Measurements from ENCODE around the gene RAB21. TPM values are rescaled to one million over a fixed set of nuclear protein-coding genes. Genes with fewer than 3 reads are reported as not detected.
"Not testable (repeated sequence)": the region's sequence is repeated elsewhere in the genome, so short reads cannot be mapped to it uniquely, and the experiment has no call there.

The RAB21 gene
- total RNA-seq, 3 donors from 2014 or later = 90.5 to 97.5 (median 92.4) TPM

DNA sequence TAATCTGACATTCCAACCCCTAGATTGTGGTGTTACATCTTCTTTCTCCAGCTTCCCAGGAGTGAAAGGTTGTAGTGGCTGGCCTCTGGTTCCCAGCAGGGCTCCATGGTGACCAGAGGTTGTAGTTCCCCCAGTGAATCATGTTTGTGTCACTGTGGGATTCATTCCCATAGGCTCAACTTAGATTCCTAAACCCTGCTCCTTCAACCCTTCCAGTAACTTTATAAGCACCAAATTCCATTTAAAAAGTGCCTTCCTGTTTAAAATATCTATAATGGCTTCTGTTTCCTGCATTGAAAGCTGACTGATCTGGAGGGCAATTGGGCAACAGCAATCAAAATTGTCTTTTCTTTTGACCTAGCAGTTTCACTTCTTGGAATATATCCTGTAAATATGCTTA is 44.4 kb downstream of the RAB21 start:
- ATAC-seq (no peak), DNase-seq (no peak)
- H3K27me3 Mint-ChIP-seq (ENCODE audit: low read depth) = no peaks in the 10 kb centered on the region
- H3K4me3 Mint-ChIP-seq = no peak overlapping the region
- H3K36me3 Mint-ChIP-seq (ENCODE audit: insufficient read depth) = no peaks in the 10 kb centered on the region
- H3K4me1 Mint-ChIP-seq (ENCODE audit: low read depth) = no peaks in the 10 kb centered on the region
- H3K9me3 Mint-ChIP-seq = no peaks in the 10 kb centered on the region

DNA sequence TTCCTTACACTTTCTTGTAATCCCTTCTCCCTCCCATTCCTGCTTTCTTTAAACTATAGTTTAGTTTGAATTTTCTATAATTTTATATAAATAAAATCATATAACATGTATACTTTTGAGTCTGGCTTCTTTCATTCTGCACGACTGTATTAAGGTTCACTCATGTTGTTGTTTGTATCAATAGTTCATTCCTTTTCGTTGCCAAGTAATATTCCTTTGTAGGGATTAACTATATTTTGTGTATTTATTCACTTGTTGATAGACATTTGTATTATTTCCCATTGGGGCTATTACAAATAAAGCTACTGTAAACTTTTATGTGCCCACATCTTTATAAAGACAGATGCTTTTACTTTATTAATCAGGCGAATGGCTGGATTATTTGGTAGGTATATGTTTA is 45.5 kb downstream of the RAB21 start:
- Mint-ChIP-seq H3K36me3 (ENCODE audit: insufficient read depth) (no peaks in the 10 kb centered on the region), H3K4me3 (no peak overlapping the region), H3K27me3 (ENCODE audit: low read depth) (peaks cover 3% of the 10 kb centered on the region), H3K9me3 (no peaks in the 10 kb centered on the region), H3K4me1 (ENCODE audit: low read depth) (no peaks in the 10 kb centered on the region)
- DNase-seq (no peak), ATAC-seq (no peak)

GRCh38 chr12:71804505-71804904 is 49.8 kb downstream of the RAB21 start:
- DNase-seq (no peak), ATAC-seq (no peak)
- H3K9me3 Mint-ChIP-seq = no peaks in the 10 kb centered on the region
- no peak overlapping the region for H3K4me3 Mint-ChIP-seq
- peaks cover 13% of the 10 kb centered on the region for H3K27me3 Mint-ChIP-seq (ENCODE audit: low read depth)
- no peaks in the 10 kb centered on the region for H3K4me1 Mint-ChIP-seq (ENCODE audit: low read depth)
- H3K36me3 Mint-ChIP-seq (ENCODE audit: insufficient read depth) = no peaks in the 10 kb centered on the region

DNA sequence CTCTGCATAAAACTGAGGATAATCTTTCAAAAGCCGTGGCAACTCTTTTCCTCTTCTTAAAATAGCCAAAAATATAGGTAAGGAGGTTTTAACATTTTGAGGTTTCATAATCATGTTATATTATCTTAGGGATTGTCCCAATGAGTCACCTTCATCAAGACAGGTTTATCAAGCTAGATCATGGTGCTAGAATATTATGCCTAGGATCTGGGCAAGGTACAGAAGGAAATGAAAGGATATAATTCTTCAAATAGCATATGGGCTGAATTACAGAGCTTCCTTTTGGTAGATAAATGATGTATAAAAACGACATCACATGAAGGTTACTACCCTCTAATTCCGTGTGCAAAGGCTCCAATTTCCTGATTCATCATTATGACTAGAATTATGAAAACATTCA is 56.3 kb downstream of the RAB21 start:
- Mint-ChIP-seq H3K36me3 (ENCODE audit: insufficient read depth) (no peaks in the 10 kb centered on the region), H3K4me1 (ENCODE audit: low read depth) (no peaks in the 10 kb centered on the region), H3K9me3 (no peaks in the 10 kb centered on the region), H3K27me3 (ENCODE audit: low read depth) (peaks cover 27% of the 10 kb centered on the region), H3K4me3 (no peak overlapping the region)
- DNase-seq (no peak), ATAC-seq (no peak)

- H3K27me3 Mint-ChIP-seq (ENCODE audit: low read depth) = peaks cover 11% of the 10 kb centered on the region
- ATAC-seq; H3K4me1 Mint-ChIP-seq (ENCODE audit: low read depth); H3K4me3 Mint-ChIP-seq; H3K36me3 Mint-ChIP-seq (ENCODE audit: insufficient read depth); H3K9me3 Mint-ChIP-seq; DNase-seq: not testable (repeated sequence)
Observed at GRCh38 chr12:71815242-71815641, 60.6 kb downstream of the RAB21 start.

GRCh38 chr12:71822088-71822487 is 67.4 kb downstream of the RAB21 start:
- not testable (repeated sequence) for ATAC-seq; H3K4me3 Mint-ChIP-seq; H3K9me3 Mint-ChIP-seq; H3K27me3 Mint-ChIP-seq (ENCODE audit: low read depth); DNase-seq; H3K4me1 Mint-ChIP-seq (ENCODE audit: low read depth); H3K36me3 Mint-ChIP-seq (ENCODE audit: insufficient read depth)

DNA sequence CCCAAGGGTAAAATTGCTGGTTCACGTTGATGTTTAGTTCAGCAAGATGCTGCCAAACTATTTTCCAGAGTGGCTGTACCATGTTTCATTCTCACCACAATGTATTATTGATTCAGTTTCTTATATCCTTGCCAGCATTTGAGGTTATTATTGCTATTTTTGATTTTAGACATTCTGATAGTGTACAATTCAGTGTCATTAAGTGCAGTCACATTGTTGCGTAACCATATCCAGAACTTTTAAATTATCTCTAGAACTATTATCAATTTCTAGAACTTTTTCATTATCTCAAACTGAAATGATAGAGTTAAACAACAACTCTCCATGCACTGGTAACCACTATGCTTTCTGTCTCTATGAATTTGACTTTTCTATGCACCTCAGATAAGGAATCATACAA is 74.2 kb downstream of the RAB21 start:
- H3K4me3 Mint-ChIP-seq = no peak overlapping the region
- no peaks in the 10 kb centered on the region for H3K9me3 Mint-ChIP-seq
- DNase-seq (no peak), ATAC-seq (no peak)
- no peaks in the 10 kb centered on the region for H3K36me3 Mint-ChIP-seq (ENCODE audit: insufficient read depth)
- peaks cover 17% of the 10 kb centered on the region for H3K27me3 Mint-ChIP-seq (ENCODE audit: low read depth)
- no peaks in the 10 kb centered on the region for H3K4me1 Mint-ChIP-seq (ENCODE audit: low read depth)

DNA sequence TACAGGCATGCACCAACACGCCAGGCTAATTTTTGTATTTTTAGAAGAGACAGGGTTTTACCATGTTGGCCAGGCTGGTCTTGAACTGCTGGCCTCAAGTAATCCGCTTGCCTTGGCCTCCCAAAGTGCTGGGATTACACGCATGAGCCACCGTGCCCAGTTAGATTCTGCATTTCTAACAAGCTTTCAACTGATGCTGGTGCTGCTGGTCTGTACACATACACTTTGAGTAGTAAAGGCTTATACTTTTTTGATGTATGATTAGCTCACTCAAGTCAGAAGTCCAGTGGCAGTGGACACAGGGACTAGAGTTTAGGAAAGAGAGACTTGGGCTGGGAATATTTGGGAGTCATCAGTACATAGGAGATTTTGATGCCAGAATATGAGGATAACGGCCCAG is 82.7 kb downstream of the RAB21 start:
- no peak for DNase-seq

DNA sequence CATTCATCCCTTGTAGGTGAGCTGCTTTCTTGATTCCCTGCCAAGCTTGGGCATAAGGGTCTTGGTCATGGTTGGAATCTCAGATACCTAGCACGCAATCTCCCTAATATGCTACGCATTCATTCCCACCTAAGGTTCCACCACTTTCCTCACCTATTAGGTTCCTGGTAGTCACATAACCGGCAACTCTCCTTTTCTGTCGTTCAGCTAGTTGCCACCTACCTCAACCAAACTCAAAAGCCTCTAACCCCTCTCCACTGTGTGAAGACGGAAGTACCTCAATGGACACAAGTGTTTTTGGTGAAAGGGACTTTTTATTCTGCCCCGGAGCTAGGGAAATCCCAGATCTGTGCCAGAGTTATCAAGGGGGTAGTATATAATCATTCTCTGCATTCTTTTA is 83.6 kb downstream of the RAB21 start:
- Mint-ChIP-seq H3K27me3 (ENCODE audit: low read depth) (peaks cover 9% of the 10 kb centered on the region), H3K4me3 (peak overlapping the region; percentile 41), H3K9me3 (no peaks in the 10 kb centered on the region), H3K36me3 (ENCODE audit: insufficient read depth) (peaks cover 10% of the 10 kb centered on the region), H3K4me1 (ENCODE audit: low read depth) (peaks cover 46% of the 10 kb centered on the region)
- DNase-seq = no peak
- ATAC-seq = no peak

More for the DNA sequence above, 82.7 kb downstream of the RAB21 start:
- Mint-ChIP-seq H3K9me3 (no peaks in the 10 kb centered on the region), H3K27me3 (ENCODE audit: low read depth) (peaks cover 14% of the 10 kb centered on the region), H3K36me3 (ENCODE audit: insufficient read depth) (peaks cover 9% of the 10 kb centered on the region), H3K4me1 (ENCODE audit: low read depth) (peaks cover 43% of the 10 kb centered on the region), H3K4me3 (no peak overlapping the region)
- ATAC-seq = no peak

GRCh38 chr12:71838676-71839075 is 84.0 kb downstream of the RAB21 start:
- ATAC-seq = no peak

GRCh38 chr12:71840231-71840847 is 85.7 kb downstream of the RAB21 start:
- H3K4me3 Mint-ChIP-seq = peak overlapping the region; percentile 94
- peaks cover 46% of the 10 kb centered on the region for H3K4me1 Mint-ChIP-seq (ENCODE audit: low read depth)
- ATAC-seq = peak; percentile 15 to 24
- H3K36me3 Mint-ChIP-seq (ENCODE audit: insufficient read depth) = peaks cover 10% of the 10 kb centered on the region
- peaks cover under 1% of the 10 kb centered on the region for H3K27me3 Mint-ChIP-seq (ENCODE audit: low read depth)
- H3K9me3 Mint-ChIP-seq = no peaks in the 10 kb centered on the region
- no peak for DNase-seq

More at GRCh38 chr12:71838676-71839075, 84.0 kb downstream of the RAB21 start:
- H3K9me3 Mint-ChIP-seq = no peaks in the 10 kb centered on the region
- peaks cover 46% of the 10 kb centered on the region for H3K4me1 Mint-ChIP-seq (ENCODE audit: low read depth)
- peaks cover 7% of the 10 kb centered on the region for H3K27me3 Mint-ChIP-seq (ENCODE audit: low read depth)
- no peak for DNase-seq
- peak overlapping the region; percentile 94 for H3K4me3 Mint-ChIP-seq
- peaks cover 10% of the 10 kb centered on the region for H3K36me3 Mint-ChIP-seq (ENCODE audit: insufficient read depth)

- ATAC-seq (no peak), DNase-seq (no peak)
- H3K4me3 Mint-ChIP-seq = no peak overlapping the region
- no peaks in the 10 kb centered on the region for H3K27me3 Mint-ChIP-seq (ENCODE audit: low read depth)
- peaks cover 24% of the 10 kb centered on the region for H3K4me1 Mint-ChIP-seq (ENCODE audit: low read depth)
- H3K9me3 Mint-ChIP-seq = no peaks in the 10 kb centered on the region
- peaks cover 28% of the 10 kb centered on the region for H3K36me3 Mint-ChIP-seq (ENCODE audit: insufficient read depth)
Observed at GRCh38 chr12:71846322-71846940, 91.8 kb downstream of the RAB21 start.

- ATAC-seq (no peak), DNase-seq (no peak)
- peaks cover 33% of the 10 kb centered on the region for H3K36me3 Mint-ChIP-seq (ENCODE audit: insufficient read depth)
- peaks cover 6% of the 10 kb centered on the region for H3K9me3 Mint-ChIP-seq
- peaks cover 16% of the 10 kb centered on the region for H3K4me1 Mint-ChIP-seq (ENCODE audit: low read depth)
- no peak overlapping the region for H3K4me3 Mint-ChIP-seq
- no peaks in the 10 kb centered on the region for H3K27me3 Mint-ChIP-seq (ENCODE audit: low read depth)
Observed at GRCh38 chr12:71848212-71848611, 93.5 kb downstream of the RAB21 start.

DNA sequence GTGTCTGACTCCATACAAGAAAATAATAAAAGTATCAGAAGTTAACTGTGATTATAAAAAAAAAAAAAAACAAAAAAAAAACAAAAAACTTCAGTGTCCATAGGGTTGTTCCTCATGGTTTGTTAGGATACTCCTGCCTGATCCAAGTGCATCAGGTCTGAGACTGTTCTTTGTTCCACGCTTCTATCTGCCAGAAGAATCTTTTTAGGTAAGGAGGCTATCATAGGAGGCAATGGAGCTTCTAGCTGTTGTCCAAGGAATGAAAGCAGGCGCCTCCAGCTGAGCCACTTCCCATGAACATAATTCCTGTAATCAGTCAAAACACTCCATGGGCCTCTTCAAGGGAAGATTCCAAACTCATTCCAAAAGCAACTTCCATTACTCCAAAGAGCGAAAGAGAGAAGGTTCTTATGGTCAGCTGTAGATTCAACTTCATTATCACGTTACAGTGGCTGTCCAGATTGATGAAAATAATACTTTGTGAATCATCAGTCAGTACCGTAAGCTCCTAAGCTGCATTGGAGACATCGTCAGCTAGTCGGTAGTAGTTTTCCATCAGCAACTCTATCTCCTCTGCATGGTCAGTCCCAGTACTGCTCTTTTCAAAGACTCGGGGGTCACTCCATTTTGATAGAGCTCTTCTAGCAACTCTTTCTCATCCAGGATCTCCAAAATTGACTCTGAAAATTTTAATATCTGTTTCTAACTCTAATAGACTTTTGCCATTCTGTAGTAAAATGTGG is 94.6 kb downstream of the RAB21 start:
- peaks cover 6% of the 10 kb centered on the region for H3K9me3 Mint-ChIP-seq
- ATAC-seq = no peak
- no peaks in the 10 kb centered on the region for H3K27me3 Mint-ChIP-seq (ENCODE audit: low read depth)
- peaks cover 24% of the 10 kb centered on the region for H3K4me1 Mint-ChIP-seq (ENCODE audit: low read depth)
- no peak overlapping the region for H3K4me3 Mint-ChIP-seq
- H3K36me3 Mint-ChIP-seq (ENCODE audit: insufficient read depth) = peaks cover 41% of the 10 kb centered on the region
- DNase-seq = no peak

All from activated T-cell treated with anti-CD3 and anti-CD28 coated beads, Interleukin-2, amount 50 U/mL, for 4 hours (primary cell).